ENCODE data around the gene POP7.
"Not testable (repeated sequence)": the region's sequence is repeated elsewhere in the genome, so short reads cannot be mapped to it uniquely, and the experiment has no call there.

GRCh38 chr7:100701089-100701488, 4.8 kb upstream of the POP7 start:
- TF ChIP-seq ESRRG (CRISPR knock-in tag; IDR thresholded peaks at IDR 0.05); ZFP30 (CRISPR knock-in tag; IDR thresholded peaks at IDR 0.05); TSHZ2 (CRISPR knock-in tag; IDR thresholded peaks at IDR 0.05); POU6F1 (CRISPR knock-in tag; IDR thresholded peaks at IDR 0.05; ENCODE audit: borderline replicate concordance, low read depth); PATZ1 (CRISPR knock-in tag; IDR thresholded peaks at IDR 0.05; ENCODE audit: borderline replicate concordance); ZC3H10 (CRISPR knock-in tag; IDR thresholded peaks at IDR 0.05); RARB (CRISPR knock-in tag; IDR thresholded peaks at IDR 0.05); GLIS3 (CRISPR knock-in tag; IDR thresholded peaks at IDR 0.05); ZNF8 (CRISPR knock-in tag; IDR thresholded peaks at IDR 0.05); ZFP3 (CRISPR knock-in tag; IDR thresholded peaks at IDR 0.05); TOX (CRISPR knock-in tag; IDR thresholded peaks at IDR 0.05; ENCODE audit: borderline replicate concordance): not testable (repeated sequence)
